Measurements from ENCODE around the gene ADRA2B.

ADRA2B gene

DNA sequence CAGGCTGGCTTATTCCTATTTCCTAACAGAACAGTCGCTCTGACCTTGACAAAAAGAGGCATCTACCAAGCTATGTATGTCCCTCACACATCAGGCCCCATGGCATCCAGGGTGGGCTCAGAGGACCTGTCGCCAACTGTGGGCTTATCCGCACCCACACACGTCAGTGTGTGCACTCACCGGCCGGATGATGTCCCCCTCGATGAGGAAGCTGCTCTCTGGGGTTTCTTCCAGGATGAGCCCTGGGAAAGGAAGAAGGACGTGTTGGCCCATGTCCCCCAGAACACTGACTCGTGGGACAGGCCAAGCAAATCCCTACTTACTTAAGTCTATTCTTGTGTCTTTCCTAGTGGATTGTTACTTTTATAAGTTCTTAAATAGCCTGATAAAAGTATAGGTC is 18.8 kb upstream of the ADRA2B start:
- Histone ChIP-seq H3K27ac (ENCODE audit: low read depth, low read length) (no peak overlapping the region), H3K79me2 (ENCODE audit: control insufficient read depth, insufficient read depth, low read length, unreplicated experiment) (no peaks in the 10 kb centered on the region), H3K27me3 (ENCODE audit: insufficient read depth, low read length) (peaks cover 35% of the 10 kb centered on the region), H3K36me3 (ENCODE audit: insufficient read depth, low read length) (no peaks in the 10 kb centered on the region), H2AFZ (ENCODE audit: low read length, unreplicated experiment) (no peak overlapping the region), H3K4me3 (ENCODE audit: low read depth, low read length) (no peak overlapping the region), H3K4me1 (ENCODE audit: control insufficient read depth, insufficient read depth, low read length, unreplicated experiment) (no peaks in the 10 kb centered on the region)

GRCh38 chr2:96134421-96134820 is 18.1 kb upstream of the ADRA2B start:
- Histone ChIP-seq H3K36me3 (ENCODE audit: insufficient read depth, low read length) (no peaks in the 10 kb centered on the region), H3K4me1 (ENCODE audit: control insufficient read depth, insufficient read depth, low read length, unreplicated experiment) (no peaks in the 10 kb centered on the region), H3K4me3 (ENCODE audit: low read depth, low read length) (no peak overlapping the region), H3K27ac (ENCODE audit: low read depth, low read length) (no peak overlapping the region), H3K79me2 (ENCODE audit: control insufficient read depth, insufficient read depth, low read length, unreplicated experiment) (no peaks in the 10 kb centered on the region), H2AFZ (ENCODE audit: low read length, unreplicated experiment) (no peak overlapping the region), H3K27me3 (ENCODE audit: insufficient read depth, low read length) (peaks cover 40% of the 10 kb centered on the region)

- H3K27me3 ChIP-seq (ENCODE audit: insufficient read depth, low read length) = peaks cover 48% of the 10 kb centered on the region
- no peaks in the 10 kb centered on the region for H3K36me3 ChIP-seq (ENCODE audit: insufficient read depth, low read length)
- H3K4me3 ChIP-seq (ENCODE audit: low read depth, low read length) = no peak overlapping the region
- no peak overlapping the region for H2AFZ ChIP-seq (ENCODE audit: low read length, unreplicated experiment)
- no peak overlapping the region for H3K27ac ChIP-seq (ENCODE audit: low read depth, low read length)
- no peaks in the 10 kb centered on the region for H3K4me1 ChIP-seq (ENCODE audit: control insufficient read depth, insufficient read depth, low read length, unreplicated experiment)
- H3K79me2 ChIP-seq (ENCODE audit: control insufficient read depth, insufficient read depth, low read length, unreplicated experiment) = no peaks in the 10 kb centered on the region
Measured at GRCh38 chr2:96131813-96132745, 15.7 kb upstream of the ADRA2B start.

DNA sequence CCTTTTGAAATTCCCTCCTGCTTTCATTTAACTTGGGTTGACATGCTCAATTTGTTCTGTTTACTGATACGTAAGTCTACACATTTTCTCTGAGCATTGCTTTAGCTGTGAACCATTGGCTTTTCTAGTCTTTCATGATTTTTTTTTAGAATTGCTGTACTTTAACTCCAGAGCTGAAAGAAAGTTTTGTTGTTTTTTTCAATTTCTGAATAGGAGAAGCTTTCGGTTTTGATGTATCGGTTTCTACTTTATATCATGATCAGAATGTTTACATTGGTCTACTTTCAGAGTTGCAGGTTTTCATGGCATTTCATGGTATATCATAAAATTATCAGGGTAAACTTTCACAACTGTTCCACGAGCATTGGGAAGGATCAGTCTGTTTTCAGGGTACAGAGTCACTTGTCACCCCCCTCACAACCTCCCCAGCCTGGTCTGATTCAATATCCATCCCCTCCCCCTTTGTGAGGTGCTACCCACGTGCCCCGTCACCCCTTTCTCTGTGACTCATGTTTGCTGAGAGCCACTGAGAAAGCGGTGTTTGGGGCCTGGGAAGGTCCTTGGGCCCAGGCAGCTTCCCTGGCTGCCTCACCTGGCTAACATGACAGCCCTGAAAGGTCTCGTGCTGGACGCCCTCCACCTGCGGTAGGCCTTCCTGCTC is 14.9 kb upstream of the ADRA2B start:
- Histone ChIP-seq H3K27me3 (ENCODE audit: insufficient read depth, low read length) (peaks cover 52% of the 10 kb centered on the region), H3K4me1 (ENCODE audit: control insufficient read depth, insufficient read depth, low read length, unreplicated experiment) (no peaks in the 10 kb centered on the region), H3K36me3 (ENCODE audit: insufficient read depth, low read length) (no peaks in the 10 kb centered on the region), H3K4me3 (ENCODE audit: low read depth, low read length) (no peak overlapping the region), H2AFZ (ENCODE audit: low read length, unreplicated experiment) (no peak overlapping the region), H3K27ac (ENCODE audit: low read depth, low read length) (no peak overlapping the region), H3K79me2 (ENCODE audit: control insufficient read depth, insufficient read depth, low read length, unreplicated experiment) (no peaks in the 10 kb centered on the region)

- Histone ChIP-seq H3K4me1 (ENCODE audit: control insufficient read depth, insufficient read depth, low read length, unreplicated experiment) (no peaks in the 10 kb centered on the region), H3K27me3 (ENCODE audit: insufficient read depth, low read length) (peaks cover 52% of the 10 kb centered on the region), H3K36me3 (ENCODE audit: insufficient read depth, low read length) (no peaks in the 10 kb centered on the region), H2AFZ (ENCODE audit: low read length, unreplicated experiment) (no peak overlapping the region), H3K4me3 (ENCODE audit: low read depth, low read length) (no peak overlapping the region), H3K27ac (ENCODE audit: low read depth, low read length) (no peak overlapping the region), H3K79me2 (ENCODE audit: control insufficient read depth, insufficient read depth, low read length, unreplicated experiment) (no peaks in the 10 kb centered on the region)
Measured at GRCh38 chr2:96130483-96130882, 14.1 kb upstream of the ADRA2B start.

GRCh38 chr2:96129528-96130120 is 13.3 kb upstream of the ADRA2B start:
- H2AFZ ChIP-seq (ENCODE audit: low read length, unreplicated experiment) = no peak overlapping the region
- no peak overlapping the region for H3K27ac ChIP-seq (ENCODE audit: low read depth, low read length)
- no peaks in the 10 kb centered on the region for H3K4me1 ChIP-seq (ENCODE audit: control insufficient read depth, insufficient read depth, low read length, unreplicated experiment)
- no peaks in the 10 kb centered on the region for H3K36me3 ChIP-seq (ENCODE audit: insufficient read depth, low read length)
- peaks cover 55% of the 10 kb centered on the region for H3K27me3 ChIP-seq (ENCODE audit: insufficient read depth, low read length)
- no peak overlapping the region for H3K4me3 ChIP-seq (ENCODE audit: low read depth, low read length)
- H3K79me2 ChIP-seq (ENCODE audit: control insufficient read depth, insufficient read depth, low read length, unreplicated experiment) = no peaks in the 10 kb centered on the region

DNA sequence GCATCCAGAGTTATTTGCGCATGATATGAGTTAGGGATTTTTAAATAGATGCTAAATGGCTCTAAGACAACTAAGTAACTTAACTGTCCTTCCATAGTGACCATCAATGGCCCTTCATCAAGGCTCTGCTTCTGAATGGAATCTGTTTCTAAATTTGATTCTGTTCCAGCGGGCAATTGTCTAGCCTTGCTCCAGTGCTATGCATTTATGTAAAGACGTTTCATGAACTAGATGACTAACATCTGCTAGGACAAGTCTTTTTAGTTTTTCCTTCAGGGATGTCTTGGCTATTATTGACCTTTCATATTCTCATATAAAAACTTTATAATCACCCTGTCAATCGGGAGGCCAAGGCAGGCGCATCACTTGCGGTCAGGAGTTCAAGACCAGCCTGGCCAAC is 12.1 kb upstream of the ADRA2B start:
- Histone ChIP-seq H2AFZ (ENCODE audit: low read length, unreplicated experiment) (no peak overlapping the region), H3K27me3 (ENCODE audit: insufficient read depth, low read length) (peaks cover 44% of the 10 kb centered on the region), H3K79me2 (ENCODE audit: control insufficient read depth, insufficient read depth, low read length, unreplicated experiment) (no peaks in the 10 kb centered on the region), H3K36me3 (ENCODE audit: insufficient read depth, low read length) (no peaks in the 10 kb centered on the region), H3K4me1 (ENCODE audit: control insufficient read depth, insufficient read depth, low read length, unreplicated experiment) (no peaks in the 10 kb centered on the region), H3K27ac (ENCODE audit: low read depth, low read length) (no peak overlapping the region), H3K4me3 (ENCODE audit: low read depth, low read length) (no peak overlapping the region)

GRCh38 chr2:96124406-96125265 is 8.3 kb upstream of the ADRA2B start:
- no peaks in the 10 kb centered on the region for H3K36me3 ChIP-seq (ENCODE audit: insufficient read depth, low read length)
- no peak overlapping the region for H3K4me3 ChIP-seq (ENCODE audit: low read depth, low read length)
- H3K79me2 ChIP-seq (ENCODE audit: control insufficient read depth, insufficient read depth, low read length, unreplicated experiment) = no peaks in the 10 kb centered on the region
- no peak overlapping the region for H3K27ac ChIP-seq (ENCODE audit: low read depth, low read length)
- H2AFZ ChIP-seq (ENCODE audit: low read length, unreplicated experiment) = no peak overlapping the region
- peaks cover 54% of the 10 kb centered on the region for H3K27me3 ChIP-seq (ENCODE audit: insufficient read depth, low read length)
- peaks cover 7% of the 10 kb centered on the region for H3K4me1 ChIP-seq (ENCODE audit: control insufficient read depth, insufficient read depth, low read length, unreplicated experiment)

GRCh38 chr2:96123936-96124335 is 7.6 kb upstream of the ADRA2B start:
- H3K4me1 ChIP-seq (ENCODE audit: control insufficient read depth, insufficient read depth, low read length, unreplicated experiment) = peaks cover 7% of the 10 kb centered on the region
- no peak overlapping the region for H2AFZ ChIP-seq (ENCODE audit: low read length, unreplicated experiment)
- H3K4me3 ChIP-seq (ENCODE audit: low read depth, low read length) = no peak overlapping the region
- H3K79me2 ChIP-seq (ENCODE audit: control insufficient read depth, insufficient read depth, low read length, unreplicated experiment) = no peaks in the 10 kb centered on the region
- H3K27me3 ChIP-seq (ENCODE audit: insufficient read depth, low read length) = peaks cover 56% of the 10 kb centered on the region
- no peak overlapping the region for H3K27ac ChIP-seq (ENCODE audit: low read depth, low read length)
- H3K36me3 ChIP-seq (ENCODE audit: insufficient read depth, low read length) = no peaks in the 10 kb centered on the region

DNA sequence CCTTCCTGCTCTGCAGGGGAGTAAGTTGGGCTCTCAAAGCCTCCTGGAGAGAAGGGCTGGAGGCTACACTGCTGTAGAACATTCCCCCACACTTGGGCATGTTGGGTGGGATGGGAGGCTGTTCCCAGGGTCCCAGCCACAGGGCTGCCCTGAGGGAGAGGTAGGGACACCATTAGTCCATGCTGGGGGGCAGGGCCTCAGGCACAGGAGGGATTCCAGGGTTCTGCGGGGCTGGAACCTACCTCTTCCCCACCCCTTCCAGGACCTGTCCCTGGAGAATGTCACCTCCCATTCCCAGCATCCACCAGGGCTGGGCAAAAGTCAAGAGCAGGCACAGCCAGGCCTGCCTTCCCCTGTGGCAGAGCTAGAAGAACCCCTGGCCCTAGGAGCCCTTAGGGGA is 6.9 kb upstream of the ADRA2B start:
- H3K4me3 ChIP-seq (ENCODE audit: low read depth, low read length) = no peak overlapping the region
- H3K36me3 ChIP-seq (ENCODE audit: insufficient read depth, low read length) = no peaks in the 10 kb centered on the region
- H3K79me2 ChIP-seq (ENCODE audit: control insufficient read depth, insufficient read depth, low read length, unreplicated experiment) = no peaks in the 10 kb centered on the region
- H2AFZ ChIP-seq (ENCODE audit: low read length, unreplicated experiment) = no peak overlapping the region
- peaks cover 7% of the 10 kb centered on the region for H3K4me1 ChIP-seq (ENCODE audit: control insufficient read depth, insufficient read depth, low read length, unreplicated experiment)
- H3K27me3 ChIP-seq (ENCODE audit: insufficient read depth, low read length) = peaks cover 62% of the 10 kb centered on the region
- H3K27ac ChIP-seq (ENCODE audit: low read depth, low read length) = no peak overlapping the region
